Measurements from ENCODE around the gene CFAP47.

- TF ChIP-seq TCF12 (IDR thresholded peaks at IDR 0.05; ENCODE audit: low read depth) = no peak
- TF ChIP-seq EGR1 (IDR thresholded peaks at IDR 0.05) = no peak
- TF ChIP-seq, protein P1, sequence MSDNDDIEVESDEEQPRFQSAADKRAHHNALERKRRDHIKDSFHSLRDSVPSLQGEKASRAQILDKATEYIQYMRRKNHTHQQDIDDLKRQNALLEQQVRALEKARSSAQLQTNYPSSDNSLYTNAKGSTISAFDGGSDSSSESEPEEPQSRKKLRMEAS (IDR thresholded peaks at IDR 0.05) = no peak
- no peak for TF ChIP-seq TAF1 (IDR thresholded peaks at IDR 0.05; ENCODE audit: low read depth)
- TF ChIP-seq, protein P2, sequence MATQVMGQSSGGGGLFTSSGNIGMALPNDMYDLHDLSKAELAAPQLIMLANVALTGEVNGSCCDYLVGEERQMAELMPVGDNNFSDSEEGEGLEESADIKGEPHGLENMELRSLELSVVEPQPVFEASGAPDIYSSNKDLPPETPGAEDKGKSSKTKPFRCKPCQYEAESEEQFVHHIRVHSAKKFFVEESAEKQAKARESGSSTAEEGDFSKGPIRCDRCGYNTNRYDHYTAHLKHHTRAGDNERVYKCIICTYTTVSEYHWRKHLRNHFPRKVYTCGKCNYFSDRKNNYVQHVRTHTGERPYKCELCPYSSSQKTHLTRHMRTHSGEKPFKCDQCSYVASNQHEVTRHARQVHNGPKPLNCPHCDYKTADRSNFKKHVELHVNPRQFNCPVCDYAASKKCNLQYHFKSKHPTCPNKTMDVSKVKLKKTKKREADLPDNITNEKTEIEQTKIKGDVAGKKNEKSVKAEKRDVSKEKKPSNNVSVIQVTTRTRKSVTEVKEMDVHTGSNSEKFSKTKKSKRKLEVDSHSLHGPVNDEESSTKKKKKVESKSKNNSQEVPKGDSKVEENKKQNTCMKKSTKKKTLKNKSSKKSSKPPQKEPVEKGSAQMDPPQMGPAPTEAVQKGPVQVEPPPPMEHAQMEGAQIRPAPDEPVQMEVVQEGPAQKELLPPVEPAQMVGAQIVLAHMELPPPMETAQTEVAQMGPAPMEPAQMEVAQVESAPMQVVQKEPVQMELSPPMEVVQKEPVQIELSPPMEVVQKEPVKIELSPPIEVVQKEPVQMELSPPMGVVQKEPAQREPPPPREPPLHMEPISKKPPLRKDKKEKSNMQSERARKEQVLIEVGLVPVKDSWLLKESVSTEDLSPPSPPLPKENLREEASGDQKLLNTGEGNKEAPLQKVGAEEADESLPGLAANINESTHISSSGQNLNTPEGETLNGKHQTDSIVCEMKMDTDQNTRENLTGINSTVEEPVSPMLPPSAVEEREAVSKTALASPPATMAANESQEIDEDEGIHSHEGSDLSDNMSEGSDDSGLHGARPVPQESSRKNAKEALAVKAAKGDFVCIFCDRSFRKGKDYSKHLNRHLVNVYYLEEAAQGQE (IDR thresholded peaks at IDR 0.05; ENCODE audit: low read depth) = no peak
- TF ChIP-seq EP300 (IDR thresholded peaks at IDR 0.05; ENCODE audit: borderline replicate concordance) = no peak
- TF ChIP-seq TEAD4 (IDR thresholded peaks at IDR 0.05) = no peak
- TF ChIP-seq, protein P3, sequence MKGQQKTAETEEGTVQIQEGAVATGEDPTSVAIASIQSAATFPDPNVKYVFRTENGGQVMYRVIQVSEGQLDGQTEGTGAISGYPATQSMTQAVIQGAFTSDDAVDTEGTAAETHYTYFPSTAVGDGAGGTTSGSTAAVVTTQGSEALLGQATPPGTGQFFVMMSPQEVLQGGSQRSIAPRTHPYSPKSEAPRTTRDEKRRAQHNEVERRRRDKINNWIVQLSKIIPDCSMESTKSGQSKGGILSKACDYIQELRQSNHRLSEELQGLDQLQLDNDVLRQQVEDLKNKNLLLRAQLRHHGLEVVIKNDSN (IDR thresholded peaks at IDR 0.05) = no peak
- TF ChIP-seq FOXM1 (IDR thresholded peaks at IDR 0.05; ENCODE audit: borderline replicate concordance, low read depth) = no peak
- no peak for TF ChIP-seq YY1 (IDR thresholded peaks at IDR 0.05; ENCODE audit: low read depth)
- no peak for TF ChIP-seq RAD21 (IDR thresholded peaks at IDR 0.05; ENCODE audit: low read depth)
- TF ChIP-seq CEBPB (IDR thresholded peaks at IDR 0.05) = no peak
- 0 out of 2 replicates have a peak, but pooled peaks have one; percentile 17 for TF ChIP-seq NFIC (IDR thresholded peaks at IDR 0.05)
- no peak for TF ChIP-seq CREB1 (IDR thresholded peaks at IDR 0.05; ENCODE audit: low read depth)
These were observed 488.3 kb downstream of the CFAP47 start for GRCh38 chrX:36407836-36408235.
